Testis (tissue), 2 donors: ENCODE results near the gene COL6A2.

Experiments used
- CTCF ChIP-seq, 3 experiments: fragments of 450-650 bp in 2 of 3; fragments of 200-600 bp in 1 of 3; sonication (generic) in 1 of 3; IDR thresholded peaks; one replicate each; pipeline ENCODE4 v1.5.1; 2016 to 2019; ENCODE audit warnings: antibody characterized with exemption in 3 of 3, mild to moderate bottlenecking in 2 of 3, moderate library complexity in 1 of 3
- POLR2A ChIP-seq: fragments of 450-650 bp; IDR thresholded peaks from one replicate; pipeline ENCODE4 v1.6.1; 2017; ENCODE audit warnings: antibody characterized with exemption, mild to moderate bottlenecking, moderate library complexity

GRCh38 chr21:46093668-46094400 lies 4.1 kb upstream of the COL6A2 start:
- TF ChIP-seq CTCF (IDR thresholded peaks at IDR 0.05) (no peak), POLR2A (no peak)
